HG02759 (cell line): ENCODE results near the gene EHD4.

Source experiments
- ATAC-seq: cut with Tn5 transposase; IDR thresholded peaks from one replicate; pipeline ENCODE4 v1.9.1; 2021; ENCODE audit warnings: mild to moderate bottlenecking, moderate library complexity; ENCODE audit not compliant: unreplicated experiment

EHD4 gene

GRCh38 chr15:41921639-41922038 lies 50.7 kb downstream of the EHD4 start:
- ATAC-seq: no peak

DNA sequence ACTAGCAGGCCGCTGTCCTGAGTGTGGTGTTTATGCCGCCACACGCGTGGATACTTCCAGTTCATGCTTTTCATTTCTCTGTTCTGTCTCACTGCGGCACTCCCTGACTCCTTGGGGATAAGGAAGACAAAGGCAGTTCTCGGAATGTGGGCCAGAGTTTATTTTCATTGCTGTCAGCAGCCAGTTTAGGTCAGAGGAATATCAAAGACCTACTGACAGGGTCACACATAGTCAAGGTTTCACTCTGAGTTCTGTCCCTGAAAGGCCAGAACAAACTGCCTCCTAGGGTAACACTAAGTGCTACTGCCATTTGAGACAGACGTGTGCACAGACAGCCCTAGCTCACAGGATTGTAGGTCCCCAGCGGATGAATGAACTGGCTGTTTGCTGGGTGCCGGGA lies 51.2 kb downstream of the EHD4 start:
- ATAC-seq: no peak

DNA sequence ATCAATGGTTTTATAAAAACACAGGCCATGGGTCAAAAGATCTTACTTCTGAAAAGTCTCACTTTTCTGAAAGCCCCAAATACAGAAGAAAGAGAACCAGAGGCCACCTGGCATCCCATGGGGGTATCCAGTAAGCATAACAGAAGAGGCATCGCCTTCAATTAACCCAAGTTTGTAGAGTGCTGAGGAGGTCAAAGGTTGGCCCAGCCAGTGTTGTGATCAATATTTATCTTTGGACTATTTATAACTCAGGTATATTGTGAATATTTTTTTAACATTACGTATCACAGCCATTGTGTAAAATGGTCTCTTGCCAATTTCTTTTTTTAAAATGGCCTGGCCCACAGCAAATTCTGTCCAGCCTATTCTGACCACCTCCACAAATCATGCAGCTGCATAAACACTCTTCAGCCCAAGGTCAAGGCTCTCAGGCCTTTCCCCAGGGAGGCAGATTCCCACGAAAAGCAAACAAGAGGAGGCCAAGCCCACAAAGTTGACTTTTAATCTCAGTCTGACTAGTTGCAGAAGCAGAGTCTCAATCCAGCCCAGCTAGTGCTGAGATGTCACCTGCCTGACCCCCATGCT lies 52.3 kb downstream of the EHD4 start:
- no peak for ATAC-seq

- ATAC-seq: no peak
Measured at GRCh38 chr15:41919201-41919820, 53.0 kb downstream of the EHD4 start.

GRCh38 chr15:41918506-41919126 lies 53.7 kb downstream of the EHD4 start:
- no peak for ATAC-seq

DNA sequence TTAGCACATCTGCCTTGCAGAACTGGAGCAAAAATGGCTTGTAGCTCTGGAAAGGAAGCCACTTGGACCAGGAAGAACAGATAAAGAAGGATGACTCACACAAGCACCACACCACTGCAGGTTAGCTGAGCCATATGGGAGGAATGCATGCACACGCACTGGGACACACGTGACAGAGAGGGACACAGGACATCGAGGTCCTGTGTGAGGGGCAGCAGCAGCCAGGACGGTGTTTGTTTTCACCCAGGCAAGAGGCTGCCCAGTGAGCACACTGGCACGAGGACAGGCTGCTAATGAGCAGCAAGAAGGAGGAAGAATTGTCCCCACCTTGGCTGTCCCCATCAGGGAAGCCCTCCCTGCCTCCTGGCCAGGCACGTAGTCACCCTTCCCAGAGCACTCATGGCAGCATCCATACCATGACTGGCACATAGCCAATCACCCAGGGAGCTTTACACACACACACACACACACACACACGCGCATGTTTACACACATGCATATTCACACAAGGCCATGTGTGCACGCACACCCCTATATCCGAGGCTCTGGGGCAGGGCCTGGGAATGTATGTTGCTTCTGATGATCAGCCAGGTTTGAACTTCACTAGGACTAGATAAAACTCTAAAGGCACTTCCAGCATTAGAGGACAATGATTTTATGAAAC lies 54.5 kb downstream of the EHD4 start:
- no peak for ATAC-seq

DNA sequence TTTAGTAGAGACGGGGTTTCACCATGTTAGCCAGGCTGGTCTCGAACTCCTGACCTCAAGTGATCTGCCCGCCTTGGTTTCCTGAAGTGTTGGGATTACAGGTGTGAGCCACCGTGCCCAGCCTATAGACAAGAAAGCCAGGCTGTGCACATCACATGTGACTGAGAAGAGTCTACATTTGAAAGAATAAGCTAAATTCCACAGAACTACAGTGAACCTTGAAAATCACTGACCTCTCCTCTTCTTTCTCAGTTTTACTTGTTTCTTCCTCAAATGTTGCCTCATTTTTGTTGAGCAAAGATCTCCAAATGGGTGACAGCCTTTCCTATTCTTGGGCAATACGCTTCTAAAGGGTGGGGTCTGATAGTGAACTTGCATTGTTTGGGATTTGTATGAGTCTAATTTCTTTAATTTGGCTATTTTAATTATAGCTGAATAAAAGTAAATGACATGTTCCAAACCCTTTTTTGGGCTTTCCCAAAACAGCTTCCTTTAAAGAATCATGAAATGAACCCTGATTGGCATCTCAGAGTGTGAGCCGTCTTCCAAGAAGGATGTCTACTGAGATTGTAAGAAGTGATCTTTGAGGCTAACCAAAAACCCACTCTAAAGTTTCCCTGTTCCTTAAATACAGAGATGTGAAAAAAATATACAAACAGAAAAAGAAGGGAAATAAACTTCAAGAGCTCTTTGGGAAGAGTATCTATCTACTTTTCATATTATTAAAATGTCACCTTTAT lies 56.9 kb downstream of the EHD4 start:
- no peak for ATAC-seq

DNA sequence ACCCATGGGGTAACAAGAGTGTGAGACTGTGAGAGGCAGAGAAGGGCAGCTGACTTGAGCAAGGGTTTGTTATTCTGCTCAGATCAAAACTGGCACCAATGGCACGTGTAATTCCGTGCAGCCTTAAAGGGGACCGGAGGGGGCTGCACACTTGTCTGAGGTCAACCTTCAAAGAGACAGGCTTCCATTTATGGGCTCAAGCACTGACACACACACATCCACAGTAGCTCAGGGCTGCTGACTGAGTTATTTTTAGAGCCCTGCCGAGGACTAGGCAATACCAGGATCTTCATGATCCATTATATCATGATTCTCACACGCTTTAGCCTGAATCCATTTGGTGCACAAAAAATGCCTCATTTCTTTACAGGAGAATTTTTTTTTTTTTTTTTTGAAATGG lies 57.9 kb downstream of the EHD4 start:
- ATAC-seq: no peak

- no peak for ATAC-seq
Measured at GRCh38 chr15:41913256-41913655, 59.1 kb downstream of the EHD4 start.

DNA sequence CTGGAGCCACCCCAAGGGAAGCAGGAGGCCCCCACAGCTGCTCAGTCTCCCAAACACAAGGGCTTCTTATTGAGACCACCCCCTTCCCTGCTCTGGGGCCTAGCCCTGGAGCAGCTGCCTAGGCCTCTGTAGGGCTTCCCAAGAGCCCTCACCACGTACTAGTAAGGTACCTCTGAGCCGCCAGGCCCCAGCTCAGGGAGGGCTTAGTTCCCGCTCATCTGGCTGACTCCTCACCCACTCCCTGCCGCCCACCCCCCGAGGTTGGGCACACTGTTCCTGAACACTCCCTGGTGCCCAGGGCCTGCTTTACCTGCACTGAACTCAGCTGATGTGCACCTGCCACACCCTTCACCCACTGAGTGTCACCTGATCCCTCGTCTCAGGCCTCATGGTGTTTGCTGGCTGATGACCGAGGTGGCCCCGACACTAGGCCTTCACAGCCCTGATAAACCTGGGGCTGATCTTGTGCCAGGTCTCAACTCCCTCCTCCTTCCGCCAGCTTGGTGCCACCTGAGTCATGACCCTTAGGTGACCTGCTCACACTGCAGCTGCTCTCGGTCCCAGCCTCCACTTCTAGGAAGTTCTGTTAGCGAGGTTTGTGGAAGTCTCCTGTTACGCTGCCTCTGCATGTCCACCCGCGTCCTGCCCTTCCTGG lies 60.5 kb downstream of the EHD4 start:
- no peak for ATAC-seq

DNA sequence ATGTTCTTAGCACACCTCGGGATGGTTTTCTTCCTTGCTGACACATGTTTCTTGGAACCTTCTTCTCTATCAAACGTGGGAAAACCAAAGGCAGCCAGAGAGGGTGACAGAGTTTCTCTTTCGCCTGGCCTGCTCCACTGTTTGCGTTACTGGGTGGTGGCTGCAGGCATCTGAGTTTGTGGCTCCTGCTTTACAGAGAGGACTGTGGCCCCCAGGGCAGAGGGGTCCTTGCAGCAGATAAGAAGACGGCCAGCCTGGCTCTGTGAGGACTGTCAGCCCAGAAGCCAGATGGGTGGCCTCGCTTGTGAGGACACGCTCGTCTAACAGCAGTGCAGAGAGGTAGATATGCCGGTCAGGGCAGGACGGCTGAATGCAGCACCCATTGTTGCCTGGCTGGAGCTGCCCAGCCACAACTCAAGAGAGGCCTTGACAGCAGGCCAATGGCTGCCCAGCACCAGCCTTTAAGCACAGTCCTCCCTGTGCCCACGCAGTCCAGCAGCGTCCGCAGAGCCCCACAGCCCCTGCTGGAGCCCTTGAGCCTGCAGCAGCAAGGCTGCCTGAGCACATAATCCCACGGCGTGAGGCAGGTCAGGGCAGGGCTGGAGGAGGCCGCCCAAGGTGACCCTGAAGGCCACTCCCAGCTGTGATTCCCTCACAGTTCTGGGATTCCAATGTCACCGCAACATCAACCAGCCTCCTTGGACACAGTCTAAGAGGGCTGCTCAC lies 63.5 kb downstream of the EHD4 start:
- ATAC-seq: no peak

DNA sequence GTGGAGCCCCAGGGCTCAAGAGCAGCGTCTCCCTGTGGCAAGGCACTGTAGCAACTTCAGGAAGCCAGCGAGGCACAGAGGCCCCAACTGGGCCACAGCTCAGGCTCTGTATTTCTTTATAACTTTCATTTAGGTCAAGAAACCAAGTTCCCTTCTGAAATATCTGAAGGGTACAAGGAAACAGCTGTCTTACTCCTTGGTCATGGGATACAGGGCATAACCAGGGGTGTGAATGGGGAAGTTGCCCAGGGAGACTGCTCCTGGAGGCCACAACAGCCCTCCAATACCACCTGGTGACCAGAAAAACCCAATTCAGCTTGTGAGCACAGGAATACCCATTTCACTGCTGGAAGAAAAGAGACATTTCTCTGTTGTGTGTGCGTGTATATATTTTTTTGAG lies 65.2 kb downstream of the EHD4 start:
- no peak for ATAC-seq

- no peak for ATAC-seq
Measured at GRCh38 chr15:41906608-41907007, 65.7 kb downstream of the EHD4 start.

- no peak for ATAC-seq
Measured at GRCh38 chr15:41905036-41905793, 67.1 kb downstream of the EHD4 start.

DNA sequence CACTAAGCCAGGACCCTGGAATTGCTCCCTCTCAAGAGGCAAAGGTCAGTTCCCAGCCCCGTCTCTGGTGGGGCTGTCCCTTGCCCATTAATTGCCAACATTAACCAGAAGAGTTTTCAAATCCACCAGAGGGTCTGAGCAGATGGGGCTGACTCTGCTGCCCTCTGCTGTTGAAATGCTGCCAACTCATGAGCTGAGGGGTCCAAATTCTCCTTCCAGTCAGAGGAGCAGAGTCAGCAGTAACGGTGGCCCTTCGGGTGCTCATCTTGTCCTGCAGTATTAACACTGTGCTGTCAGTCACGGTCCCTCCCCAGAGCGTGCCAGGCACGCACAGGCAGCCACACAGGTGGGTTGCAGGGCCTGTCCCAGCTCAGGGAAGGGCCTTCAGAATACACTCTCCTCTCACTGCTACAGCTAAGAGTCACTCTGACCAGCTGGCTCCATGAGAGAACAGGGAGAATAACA lies 67.8 kb downstream of the EHD4 start:
- ATAC-seq: peak; percentile 60

DNA sequence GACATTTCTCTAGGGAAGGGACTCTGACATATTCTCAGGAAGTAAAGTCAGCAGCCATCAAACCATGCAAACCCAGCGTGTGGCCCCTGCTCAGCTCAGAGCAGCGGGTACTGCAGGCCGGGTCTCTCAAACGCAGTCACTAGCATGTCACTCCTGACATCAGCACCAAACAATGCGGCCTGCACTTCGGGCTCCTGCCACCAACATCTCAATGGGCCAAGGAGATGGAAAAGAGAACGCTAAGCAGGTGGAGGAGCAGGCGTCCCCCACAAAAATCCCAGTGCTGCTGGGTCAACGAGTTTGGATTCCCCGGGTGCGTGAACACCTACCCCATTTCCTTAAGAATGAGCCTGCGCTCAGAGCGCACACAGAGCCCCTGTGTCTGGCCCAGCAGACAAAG lies 68.6 kb downstream of the EHD4 start:
- ATAC-seq: no peak

DNA sequence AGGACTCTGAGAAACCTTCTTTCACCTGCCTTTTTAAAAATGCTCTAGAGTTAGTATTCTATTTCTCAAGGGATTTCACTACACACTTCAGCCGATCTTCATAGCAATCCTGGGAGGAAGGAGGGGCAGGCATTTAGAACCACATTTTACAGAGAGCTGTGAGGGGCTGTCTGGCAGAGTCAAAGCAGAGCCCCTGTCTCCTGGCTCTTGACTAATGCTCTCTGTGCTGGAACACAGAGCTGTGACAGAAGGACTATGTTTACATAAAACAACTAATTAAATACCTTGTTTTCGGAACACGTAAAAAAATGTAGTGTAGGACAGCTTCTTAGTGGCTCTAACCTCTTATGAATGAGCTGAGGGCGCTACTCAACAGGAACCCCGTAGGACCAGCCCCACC lies 70.9 kb downstream of the EHD4 start:
- no peak for ATAC-seq

DNA sequence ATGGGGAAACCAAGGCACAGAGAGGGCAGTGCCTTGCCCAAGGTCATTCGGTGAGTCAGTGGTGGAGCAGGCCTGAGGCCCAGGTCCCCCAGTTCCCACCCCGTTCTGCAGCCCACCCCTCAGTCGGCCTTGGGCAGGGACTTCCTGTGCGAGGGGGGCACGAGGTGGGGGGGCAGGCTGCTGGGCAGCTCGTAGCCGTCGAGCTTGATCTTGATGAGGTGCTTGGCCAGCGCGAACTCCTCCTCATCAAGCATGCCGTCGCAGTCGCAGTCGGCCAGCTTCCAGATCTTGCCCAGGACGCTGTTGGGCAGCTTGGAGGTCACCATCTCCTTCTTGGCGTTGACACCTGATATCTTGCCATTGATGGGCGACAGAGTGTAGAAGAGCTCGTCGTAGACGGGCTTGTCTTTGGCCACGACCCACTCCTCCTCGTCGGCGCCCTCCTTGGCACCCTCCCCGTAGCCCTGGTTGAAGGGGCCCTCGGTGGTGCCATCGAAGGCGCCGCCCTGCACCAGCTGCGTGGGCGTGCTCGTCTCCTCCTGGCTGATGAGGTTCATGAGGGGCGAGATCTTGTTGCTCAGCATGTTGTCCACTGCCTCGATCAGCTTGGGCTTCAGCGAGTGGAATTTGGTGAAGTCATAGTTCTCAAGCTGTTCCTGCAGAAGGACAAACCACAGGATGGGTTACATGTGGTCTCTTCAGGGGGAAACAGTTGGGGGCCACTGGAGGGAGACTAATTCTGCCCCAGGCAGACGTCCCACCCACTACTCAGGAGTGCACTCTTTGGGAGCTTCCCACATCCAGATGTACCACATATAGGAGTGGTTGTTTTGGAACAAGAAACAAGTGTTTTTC lies 71.6 kb downstream of the EHD4 start:
- ATAC-seq: no peak
